ENCODE measurements around the gene CCDC50.

Gene CCDC50

DNA sequence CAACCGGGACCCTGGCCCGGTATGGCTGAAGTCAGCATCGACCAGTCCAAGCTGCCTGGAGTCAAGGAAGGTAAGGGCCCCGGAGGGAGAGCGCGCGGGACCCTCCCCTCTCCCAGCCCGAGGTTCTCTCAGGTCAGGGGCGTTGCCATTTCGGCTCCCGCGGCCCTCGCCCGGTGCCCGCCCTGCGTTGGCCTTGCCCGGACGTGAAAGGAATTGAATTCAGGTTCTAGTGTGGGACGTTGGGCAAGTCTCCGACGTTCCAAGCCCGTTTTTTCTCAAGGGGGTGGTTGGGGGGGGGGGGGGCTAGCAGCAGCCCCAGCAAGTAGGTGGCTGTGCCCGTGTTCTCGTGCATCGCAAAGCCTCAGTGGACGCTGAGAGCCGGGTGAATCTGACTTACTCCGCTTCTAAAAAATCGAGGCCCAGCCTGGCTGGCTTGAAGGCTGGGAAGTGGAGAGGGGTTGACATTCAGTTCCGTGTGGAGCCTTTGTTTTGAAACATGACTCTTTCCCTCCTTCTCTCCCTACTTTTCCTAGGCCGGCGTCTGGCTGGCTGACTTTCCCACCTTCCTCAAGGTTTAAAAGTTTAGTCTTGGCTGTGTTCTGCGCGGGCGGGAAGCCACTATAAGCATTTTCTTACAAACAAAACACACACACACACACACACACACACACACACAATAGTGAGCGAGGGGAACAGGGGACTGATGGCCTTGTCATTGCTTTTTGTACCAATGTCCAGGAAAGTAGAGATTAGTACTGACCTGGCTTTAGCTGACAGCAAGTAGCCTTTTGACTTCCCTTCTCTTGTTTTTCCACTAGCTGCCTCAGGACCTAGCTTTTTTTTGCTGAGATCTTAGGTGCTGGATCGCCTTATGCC is 698 bp downstream of the CCDC50 start, which contains the start of gene UTS2B:
Gene UTS2B, minus strand, starts transcription at position 873 of the 876 bp plus-strand sequence. CDS start 48,337 bp downstream, outside the sequence.
- peak; percentile 73 for ATAC-seq
- no peak for TF ChIP-seq ZNF565 (CRISPR knock-in tag; conservative IDR thresholded peaks at IDR 0.05; ENCODE audit: low read depth)
- TF ChIP-seq ISL1 (CRISPR knock-in tag; IDR thresholded peaks at IDR 0.05): no peak
- TF ChIP-seq ZNF70 (CRISPR knock-in tag; IDR thresholded peaks at IDR 0.05): no peak
- no peak for TF ChIP-seq ZC3H10 (CRISPR knock-in tag; IDR thresholded peaks at IDR 0.05)
- no peak for TF ChIP-seq ESRRG (CRISPR knock-in tag; IDR thresholded peaks at IDR 0.05)
- TF ChIP-seq, protein P1, sequence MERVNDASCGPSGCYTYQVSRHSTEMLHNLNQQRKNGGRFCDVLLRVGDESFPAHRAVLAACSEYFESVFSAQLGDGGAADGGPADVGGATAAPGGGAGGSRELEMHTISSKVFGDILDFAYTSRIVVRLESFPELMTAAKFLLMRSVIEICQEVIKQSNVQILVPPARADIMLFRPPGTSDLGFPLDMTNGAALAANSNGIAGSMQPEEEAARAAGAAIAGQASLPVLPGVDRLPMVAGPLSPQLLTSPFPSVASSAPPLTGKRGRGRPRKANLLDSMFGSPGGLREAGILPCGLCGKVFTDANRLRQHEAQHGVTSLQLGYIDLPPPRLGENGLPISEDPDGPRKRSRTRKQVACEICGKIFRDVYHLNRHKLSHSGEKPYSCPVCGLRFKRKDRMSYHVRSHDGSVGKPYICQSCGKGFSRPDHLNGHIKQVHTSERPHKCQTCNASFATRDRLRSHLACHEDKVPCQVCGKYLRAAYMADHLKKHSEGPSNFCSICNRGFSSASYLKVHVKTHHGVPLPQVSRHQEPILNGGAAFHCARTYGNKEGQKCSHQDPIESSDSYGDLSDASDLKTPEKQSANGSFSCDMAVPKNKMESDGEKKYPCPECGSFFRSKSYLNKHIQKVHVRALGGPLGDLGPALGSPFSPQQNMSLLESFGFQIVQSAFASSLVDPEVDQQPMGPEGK (CRISPR knock-in tag; IDR thresholded peaks at IDR 0.05; ENCODE audit: borderline replicate concordance): no peak
- no peak for TF ChIP-seq TOX (CRISPR knock-in tag; IDR thresholded peaks at IDR 0.05; ENCODE audit: borderline replicate concordance)
- TF ChIP-seq ZFP30 (CRISPR knock-in tag; IDR thresholded peaks at IDR 0.05): no peak
- TF ChIP-seq ARNTL (CRISPR knock-in tag; IDR thresholded peaks at IDR 0.05; ENCODE audit: borderline replicate concordance, low read depth): no peak
- TF ChIP-seq OSR1 (CRISPR knock-in tag; IDR thresholded peaks at IDR 0.05): no peak
- no peak for TF ChIP-seq ZNF8 (CRISPR knock-in tag; IDR thresholded peaks at IDR 0.05)
- TF ChIP-seq CSDC2 (CRISPR knock-in tag; IDR thresholded peaks at IDR 0.05): no peak

DNA sequence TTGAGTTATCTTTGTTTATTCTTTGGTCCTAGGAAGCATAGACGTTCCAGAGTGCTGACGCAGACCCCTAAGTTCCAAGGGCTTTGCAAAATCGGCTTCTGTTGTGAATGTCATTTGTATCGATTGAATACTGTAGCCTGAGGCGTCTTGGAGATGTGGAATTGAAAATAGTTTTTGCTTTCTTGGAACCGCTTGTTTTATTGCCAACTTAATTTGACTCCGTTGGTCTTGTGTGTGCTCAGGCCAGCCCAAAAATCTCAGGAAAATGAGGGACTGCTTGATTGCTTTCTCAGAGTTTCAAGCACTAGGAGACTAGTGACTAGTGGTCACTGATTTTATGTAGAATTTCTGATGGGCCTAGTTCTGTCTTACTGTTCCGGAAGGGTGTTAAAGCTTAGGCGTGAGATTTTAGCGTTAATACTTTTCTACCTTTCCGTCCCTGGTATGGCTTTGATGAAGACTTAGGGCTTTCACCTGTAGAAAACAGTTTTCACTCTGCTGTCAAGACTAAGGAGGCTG is 1.4 kb downstream of the CCDC50 start:
- ATAC-seq: peak; percentile 44; the same call in 1 of the 3 replicates

DNA sequence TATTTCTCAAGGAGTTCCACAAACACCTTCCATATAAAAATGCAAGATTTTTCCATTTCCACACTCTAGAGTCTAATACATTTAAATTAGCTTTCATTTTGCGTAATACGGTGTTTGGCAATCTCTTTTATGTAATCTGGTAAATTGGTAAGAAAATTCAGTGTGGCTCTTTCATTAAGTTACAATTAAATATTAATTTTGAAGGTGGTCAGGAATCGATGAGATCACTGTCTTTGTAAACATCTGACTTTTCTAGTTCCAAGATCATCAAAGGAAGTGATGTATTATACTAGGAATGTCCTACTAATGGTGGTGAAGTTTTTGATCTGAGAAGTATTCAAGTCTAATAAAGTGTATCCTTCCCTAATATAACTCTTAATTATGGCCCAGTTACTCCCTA is 2.2 kb downstream of the CCDC50 start:
- ATAC-seq: no peak

More for the DNA sequence above, 1.4 kb downstream of the CCDC50 start:
- TF ChIP-seq CSDC2 (CRISPR knock-in tag; IDR thresholded peaks at IDR 0.05): no peak
- TF ChIP-seq, protein P1 (CRISPR knock-in tag; IDR thresholded peaks at IDR 0.05; ENCODE audit: borderline replicate concordance): no peak
- TF ChIP-seq RARB (CRISPR knock-in tag; IDR thresholded peaks at IDR 0.05): no peak

DNA sequence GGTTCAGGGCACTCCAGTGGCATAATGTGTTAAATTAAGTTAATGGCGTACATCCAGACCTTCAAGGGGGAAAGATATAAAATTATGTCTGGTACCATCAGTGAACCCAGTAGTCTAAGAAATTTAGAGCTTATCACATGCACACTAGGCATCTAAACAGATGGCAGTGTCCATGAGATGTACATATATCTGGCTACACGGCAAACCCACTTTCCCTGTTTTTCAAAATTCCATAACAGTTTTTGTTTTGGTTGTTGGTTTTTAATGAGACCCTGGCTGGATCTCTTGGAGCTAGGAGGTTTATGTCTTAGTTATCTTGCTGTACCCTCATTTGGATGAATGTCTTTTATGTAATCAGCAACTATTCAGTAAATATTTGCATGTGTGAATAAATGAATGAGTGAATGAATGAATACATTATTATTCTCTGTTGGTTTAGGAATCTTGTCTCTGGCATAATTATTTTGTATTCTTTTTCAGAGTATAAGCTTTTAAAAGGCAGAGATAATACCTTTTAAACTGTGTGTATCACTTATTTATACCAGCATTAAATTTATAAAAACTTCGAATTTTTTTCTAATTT is 4.2 kb downstream of the CCDC50 start:
- no peak for ATAC-seq
- TF ChIP-seq, protein P1 (CRISPR knock-in tag; IDR thresholded peaks at IDR 0.05; ENCODE audit: borderline replicate concordance): no peak
- no peak for TF ChIP-seq ZNF565 (CRISPR knock-in tag; conservative IDR thresholded peaks at IDR 0.05; ENCODE audit: low read depth)
- TF ChIP-seq TOX (CRISPR knock-in tag; IDR thresholded peaks at IDR 0.05; ENCODE audit: borderline replicate concordance): no peak
- no peak for TF ChIP-seq ZFP30 (CRISPR knock-in tag; IDR thresholded peaks at IDR 0.05)
- TF ChIP-seq SNAI2 (CRISPR knock-in tag; IDR thresholded peaks at IDR 0.05): no peak
- TF ChIP-seq, protein P2, sequence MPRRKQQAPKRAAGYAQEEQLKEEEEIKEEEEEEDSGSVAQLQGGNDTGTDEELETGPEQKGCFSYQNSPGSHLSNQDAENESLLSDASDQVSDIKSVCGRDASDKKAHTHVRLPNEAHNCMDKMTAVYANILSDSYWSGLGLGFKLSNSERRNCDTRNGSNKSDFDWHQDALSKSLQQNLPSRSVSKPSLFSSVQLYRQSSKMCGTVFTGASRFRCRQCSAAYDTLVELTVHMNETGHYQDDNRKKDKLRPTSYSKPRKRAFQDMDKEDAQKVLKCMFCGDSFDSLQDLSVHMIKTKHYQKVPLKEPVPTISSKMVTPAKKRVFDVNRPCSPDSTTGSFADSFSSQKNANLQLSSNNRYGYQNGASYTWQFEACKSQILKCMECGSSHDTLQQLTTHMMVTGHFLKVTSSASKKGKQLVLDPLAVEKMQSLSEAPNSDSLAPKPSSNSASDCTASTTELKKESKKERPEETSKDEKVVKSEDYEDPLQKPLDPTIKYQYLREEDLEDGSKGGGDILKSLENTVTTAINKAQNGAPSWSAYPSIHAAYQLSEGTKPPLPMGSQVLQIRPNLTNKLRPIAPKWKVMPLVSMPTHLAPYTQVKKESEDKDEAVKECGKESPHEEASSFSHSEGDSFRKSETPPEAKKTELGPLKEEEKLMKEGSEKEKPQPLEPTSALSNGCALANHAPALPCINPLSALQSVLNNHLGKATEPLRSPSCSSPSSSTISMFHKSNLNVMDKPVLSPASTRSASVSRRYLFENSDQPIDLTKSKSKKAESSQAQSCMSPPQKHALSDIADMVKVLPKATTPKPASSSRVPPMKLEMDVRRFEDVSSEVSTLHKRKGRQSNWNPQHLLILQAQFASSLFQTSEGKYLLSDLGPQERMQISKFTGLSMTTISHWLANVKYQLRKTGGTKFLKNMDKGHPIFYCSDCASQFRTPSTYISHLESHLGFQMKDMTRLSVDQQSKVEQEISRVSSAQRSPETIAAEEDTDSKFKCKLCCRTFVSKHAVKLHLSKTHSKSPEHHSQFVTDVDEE (CRISPR knock-in tag; IDR thresholded peaks at IDR 0.05): no peak
- no peak for TF ChIP-seq TCF4 (CRISPR knock-in tag; IDR thresholded peaks at IDR 0.05; ENCODE audit: borderline replicate concordance)
- TF ChIP-seq GLIS3 (CRISPR knock-in tag; IDR thresholded peaks at IDR 0.05): no peak
- TF ChIP-seq, protein P3, sequence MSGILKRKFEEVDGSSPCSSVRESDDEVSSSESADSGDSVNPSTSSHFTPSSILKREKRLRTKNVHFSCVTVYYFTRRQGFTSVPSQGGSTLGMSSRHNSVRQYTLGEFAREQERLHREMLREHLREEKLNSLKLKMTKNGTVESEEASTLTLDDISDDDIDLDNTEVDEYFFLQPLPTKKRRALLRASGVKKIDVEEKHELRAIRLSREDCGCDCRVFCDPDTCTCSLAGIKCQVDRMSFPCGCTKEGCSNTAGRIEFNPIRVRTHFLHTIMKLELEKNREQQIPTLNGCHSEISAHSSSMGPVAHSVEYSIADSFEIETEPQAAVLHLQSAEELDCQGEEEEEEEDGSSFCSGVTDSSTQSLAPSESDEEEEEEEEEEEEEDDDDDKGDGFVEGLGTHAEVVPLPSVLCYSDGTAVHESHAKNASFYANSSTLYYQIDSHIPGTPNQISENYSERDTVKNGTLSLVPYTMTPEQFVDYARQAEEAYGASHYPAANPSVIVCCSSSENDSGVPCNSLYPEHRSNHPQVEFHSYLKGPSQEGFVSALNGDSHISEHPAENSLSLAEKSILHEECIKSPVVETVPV (CRISPR knock-in tag; IDR thresholded peaks at IDR 0.05): no peak
- TF ChIP-seq ARNTL (CRISPR knock-in tag; IDR thresholded peaks at IDR 0.05; ENCODE audit: borderline replicate concordance, low read depth): no peak

More for the DNA sequence above, 2.2 kb downstream of the CCDC50 start:
- TF ChIP-seq ZFP30 (CRISPR knock-in tag; IDR thresholded peaks at IDR 0.05) (no peak), ZC3H10 (CRISPR knock-in tag; IDR thresholded peaks at IDR 0.05) (no peak), ISL1 (CRISPR knock-in tag; IDR thresholded peaks at IDR 0.05) (no peak), ZFP3 (CRISPR knock-in tag; IDR thresholded peaks at IDR 0.05) (no peak), TOX (CRISPR knock-in tag; IDR thresholded peaks at IDR 0.05; ENCODE audit: borderline replicate concordance) (no peak), ESRRG (CRISPR knock-in tag; IDR thresholded peaks at IDR 0.05) (no peak), GLIS3 (CRISPR knock-in tag; IDR thresholded peaks at IDR 0.05) (no peak), PPARA (CRISPR knock-in tag; IDR thresholded peaks at IDR 0.05; ENCODE audit: borderline replicate concordance) (no peak), TCF4 (CRISPR knock-in tag; IDR thresholded peaks at IDR 0.05; ENCODE audit: borderline replicate concordance) (no peak), RARB (CRISPR knock-in tag; IDR thresholded peaks at IDR 0.05) (no peak)
- TF ChIP-seq, protein P4, sequence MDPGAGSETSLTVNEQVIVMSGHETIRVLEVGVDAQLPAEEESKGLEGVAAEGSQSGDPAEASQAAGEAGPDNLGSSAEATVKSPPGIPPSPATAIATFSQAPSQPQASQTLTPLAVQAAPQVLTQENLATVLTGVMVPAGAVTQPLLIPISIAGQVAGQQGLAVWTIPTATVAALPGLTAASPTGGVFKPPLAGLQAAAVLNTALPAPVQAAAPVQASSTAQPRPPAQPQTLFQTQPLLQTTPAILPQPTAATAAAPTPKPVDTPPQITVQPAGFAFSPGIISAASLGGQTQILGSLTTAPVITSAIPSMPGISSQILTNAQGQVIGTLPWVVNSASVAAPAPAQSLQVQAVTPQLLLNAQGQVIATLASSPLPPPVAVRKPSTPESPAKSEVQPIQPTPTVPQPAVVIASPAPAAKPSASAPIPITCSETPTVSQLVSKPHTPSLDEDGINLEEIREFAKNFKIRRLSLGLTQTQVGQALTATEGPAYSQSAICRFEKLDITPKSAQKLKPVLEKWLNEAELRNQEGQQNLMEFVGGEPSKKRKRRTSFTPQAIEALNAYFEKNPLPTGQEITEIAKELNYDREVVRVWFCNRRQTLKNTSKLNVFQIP (CRISPR knock-in tag; IDR thresholded peaks at IDR 0.05; ENCODE audit: borderline replicate concordance, low read depth): no peak

Data from SK-N-SH treated with all-trans-retinoic acid at 6 μM for 48 hours (cell line).